IMR-90 (cell line): Measurements from ENCODE around the gene PIN1. TPM values are rescaled to one million over a fixed set of nuclear protein-coding genes. Genes with fewer than 3 reads are reported as not detected.
A peak's percentile ranks its signal among the peaks of the same experiment; 100 is the strongest.

Experiments used
- ATAC-seq: fragments of 200-7000 bp; cut with Tn5 transposase; 2 replicates; pipeline ENCODE4 v1.9.1; 2020; ENCODE audit warnings: low read depth, mild to moderate bottlenecking, moderate library complexity
- BruUV-seq: library from RNA; stranded (reverse); fragments of 400-500 nt; replicated peaks from 2 replicates; lab custom pipeline; 2021; lab: Mats Ljungman, UMichigan
- CTCF ChIA-PET: fragments of 300-600 bp; formaldehyde crosslinking; extraction: SDS; loops from one replicate; lab custom pipeline; 2021; ENCODE audit warnings: antibody characterized with exemption; lab: Yijun Ruan, JAX
- POLR2A ChIA-PET: fragments of 300-600 bp; sonication (Branson Sonifier 250); formaldehyde crosslinking; loops from one replicate; lab custom pipeline; 2022; ENCODE audit warnings: antibody characterized with exemption; ENCODE audit not compliant: unreplicated experiment; lab: Charles Lee
- DNase-seq: peaks from one replicate; pipeline ENCODE4 v3.0.0; 2013
- H2AFZ ChIP-seq: replicated peaks from 2 replicates; pipeline ENCODE3; 2013; ENCODE audit warnings: low read length, mild to moderate bottlenecking; ENCODE audit not compliant: poor library complexity
- H2AK5ac ChIP-seq: 2 replicates; pipeline ENCODE4 v1.6.1; 2013; ENCODE audit warnings: low read depth, low read length, inconsistent platforms
- H2AK9ac ChIP-seq: replicated peaks from 2 replicates; pipeline ENCODE3; 2013; ENCODE audit warnings: mild to moderate bottlenecking, low read depth, low read length, moderate library complexity; ENCODE audit not compliant: poor library complexity
- H2BK120ac ChIP-seq: 2 replicates; pipeline ENCODE4 v1.6.1; 2013; ENCODE audit warnings: low read depth, low read length, inconsistent platforms
- H2BK15ac ChIP-seq: 3 replicates; pipeline ENCODE4 v1.6.1; 2013; ENCODE audit warnings: low read depth, low read length, inconsistent platforms
- H2BK20ac ChIP-seq: 2 replicates; pipeline ENCODE4 v1.6.1; 2013; ENCODE audit warnings: low read depth, mild to moderate bottlenecking, inconsistent platforms, low read length, moderate library complexity
- H2BK5ac ChIP-seq: 2 replicates; pipeline ENCODE4 v1.6.1; 2013; ENCODE audit warnings: mild to moderate bottlenecking, low read depth, low read length, inconsistent platforms; ENCODE audit not compliant: poor library complexity, severe bottlenecking
- H3K14ac ChIP-seq: replicated peaks from 2 replicates; pipeline ENCODE4 v1.6.1; 2013; ENCODE audit warnings: low read depth, low read length, inconsistent platforms
- H3K18ac ChIP-seq: 2 replicates; pipeline ENCODE4 v1.6.1; 2013; ENCODE audit warnings: low read depth, low read length, control low read depth
- H3K23ac ChIP-seq: 2 replicates; pipeline ENCODE4 v1.6.1; 2013; ENCODE audit warnings: low read depth, low read length, inconsistent platforms
- H3K27ac ChIP-seq: 2 replicates; pipeline ENCODE4 v1.5.1; 2013; ENCODE audit warnings: mild to moderate bottlenecking, control low read depth, low read length; ENCODE audit not compliant: insufficient read depth
- H3K27me3 ChIP-seq: 2 replicates; pipeline ENCODE4 v1.6.1; 2013; ENCODE audit warnings: low read length; ENCODE audit not compliant: control insufficient read depth, insufficient read depth
- H3K36me3 ChIP-seq: 2 replicates; pipeline ENCODE4 v1.6.1; 2013; ENCODE audit warnings: low read length, mixed read lengths; ENCODE audit not compliant: control insufficient read depth, insufficient read depth
- H3K4ac ChIP-seq: 2 replicates; pipeline ENCODE4 v1.6.1; 2013; ENCODE audit warnings: low read depth, low read length, inconsistent platforms
- H3K4me1 ChIP-seq: 2 replicates; pipeline ENCODE4 v1.6.1; 2013; ENCODE audit warnings: low read length, mixed read lengths; ENCODE audit not compliant: control insufficient read depth, insufficient read depth
- H3K4me2 ChIP-seq: 2 replicates; pipeline ENCODE4 v1.6.1; 2013; ENCODE audit warnings: low read depth, mild to moderate bottlenecking, control low read depth, low read length, moderate library complexity
- H3K4me3 ChIP-seq: 2 replicates; pipeline ENCODE4 v1.5.1; 2013; ENCODE audit warnings: low read depth, mild to moderate bottlenecking, control low read depth, low read length, moderate library complexity; ENCODE audit not compliant: insufficient read depth
- H3K56ac ChIP-seq: 2 replicates; pipeline ENCODE4 v1.6.1; 2013; ENCODE audit warnings: low read length, inconsistent platforms; ENCODE audit not compliant: insufficient read depth; ENCODE audit errors: extremely low read depth
- H3K79me1 ChIP-seq, 2 experiments: 2 replicates each; pipeline ENCODE4 v1.6.1; 2013; ENCODE audit warnings: low read length in 2 of 2, inconsistent platforms in 1 of 2, low read depth in 1 of 2
- H3K9ac ChIP-seq: 2 replicates; pipeline ENCODE4 v1.6.1; 2013; ENCODE audit warnings: low read depth, low read length, control low read depth
- H3K9me1 ChIP-seq: 2 replicates; pipeline ENCODE4 v1.6.1; 2013; ENCODE audit warnings: low read length, inconsistent platforms; ENCODE audit not compliant: insufficient read depth
- H3K9me3 ChIP-seq: 2 replicates; pipeline ENCODE4 v1.6.1; 2013; ENCODE audit warnings: low read length; ENCODE audit not compliant: control insufficient read depth, insufficient read depth
- H4K20me1 ChIP-seq: 2 replicates; pipeline ENCODE4 v1.6.1; 2013; ENCODE audit warnings: low read length, inconsistent platforms; ENCODE audit not compliant: insufficient read depth
- H4K5ac ChIP-seq: 2 replicates; pipeline ENCODE4 v1.6.1; 2013; ENCODE audit warnings: mild to moderate bottlenecking, low read depth, low read length, control low read depth
- H4K8ac ChIP-seq, 2 experiments: 2 replicates each; pipeline ENCODE4 v1.6.1; 2013; ENCODE audit warnings: low read depth in 2 of 2, low read length in 2 of 2, control low read depth in 1 of 2, inconsistent platforms in 1 of 2
- H4K91ac ChIP-seq: 2 replicates; pipeline ENCODE4 v1.6.1; 2013; ENCODE audit warnings: low read depth, low read length, inconsistent platforms; ENCODE audit not compliant: insufficient read depth
- ELK1 ChIP-seq: fragments of 150-350 bp; IDR thresholded peaks from 2 replicates; pipeline ENCODE4 v1.6.1; 2016; ENCODE audit warnings: low read depth, mild to moderate bottlenecking, low read length, moderate library complexity, borderline replicate concordance
- FOS ChIP-seq: fragments of 150-350 bp; IDR thresholded peaks from 2 replicates; pipeline ENCODE4 v1.6.1; 2016; ENCODE audit warnings: low read depth, low read length
- MAFK ChIP-seq: IDR thresholded peaks from 2 replicates; pipeline ENCODE4 v1.6.1; 2012; ENCODE audit warnings: low read depth, low read length, improper control_type of control experiment
- MXI1 ChIP-seq: IDR thresholded peaks from 2 replicates; pipeline ENCODE4 v1.6.1; 2012; ENCODE audit warnings: low read depth, mild to moderate bottlenecking, low read length, moderate library complexity, borderline replicate concordance
- NFE2L2 ChIP-seq: fragments of 150-350 bp; IDR thresholded peaks from 2 replicates; pipeline ENCODE4 v1.6.1; 2016; ENCODE audit warnings: low read depth, mild to moderate bottlenecking, low read length
- USF2 ChIP-seq: fragments of 150-350 bp; IDR thresholded peaks from 2 replicates; pipeline ENCODE4 v1.6.1; 2017; ENCODE audit warnings: mild to moderate bottlenecking, antibody characterized with exemption, low read length, low read depth
- WGBS, 2 experiments: methylation state at CpG; one replicate each; pipeline versions ENCODE4 v1.1.5 to v1.1.7; 2013; ENCODE audit warnings: missing lambda C conversion rate in 2 of 2; ENCODE audit not compliant: insufficient read length in 1 of 2; ENCODE audit errors: extremely low coverage in 2 of 2; 5-methylcytosine and 5-hydroxymethylcytosine counted together
- dilution Hi-C: fragments of 300-500 bp; cut with HindIII; formaldehyde crosslinking; loops from one replicate; pipeline ENCODE4 v1.14.3; 2018; ENCODE audit warnings: low sequenced_read_pairs; ENCODE audit not compliant: unreplicated experiment
- in situ Hi-C: fragments of 300-500 bp; cut with MboI; formaldehyde crosslinking; loops from 3 replicates; pipeline ENCODE4 v1.14.3; 2019; ENCODE audit warnings: low sequenced_read_pairs, inconsistent platforms, mixed read lengths
- intact Hi-C: fragments of 100-400 bp; cut with micrococcal nuclease; formaldehyde crosslinking; loops from 2 replicates; pipeline ENCODE4 v1.10.0; 2022
- polyA plus RNA-seq, 3 experiments: library from polyadenylated mRNA; depleted of rRNA; stranded (reverse); fragments of >200 nt; gene quantifications; 2 replicates each; pipeline ENCODE4 v1.2.3, GENCODE V29; 2012; ENCODE audit warnings: low replicate concordance in 1 of 3
- total RNA-seq: library from RNA; depleted of rRNA; stranded (reverse); fragments of >200 nt; gene quantifications from 2 replicates; pipeline ENCODE4 v1.2.3, GENCODE V29; 2012

Gene PIN1
- total and polyA plus RNA-seq, 2 of the 4 experiments (the other 2 are of a cell fraction): 76.0 to 105 TPM

GRCh38 chr19:9838324-9838723, 3.2 kb downstream of the PIN1 start:
- CTCF ChIA-PET: no interaction called here

More at GRCh38 chr19:9838324-9838723, 3.2 kb downstream of the PIN1 start:
- Histone ChIP-seq H4K20me1 (peaks cover 3% of the 10 kb centered on the region), H3K9ac (no peak overlapping the region), H3K14ac (no peak overlapping the region), H3K9me3 (no peaks in the 10 kb centered on the region), H3K23ac (no peak overlapping the region), H2BK20ac (no peak overlapping the region), H3K36me3 (peaks cover 35% of the 10 kb centered on the region), H2AFZ (no peak overlapping the region), H3K56ac (no peak overlapping the region), H3K4me2 (no peak overlapping the region), H4K91ac (no peak overlapping the region), H4K5ac (no peak overlapping the region), H3K4ac (no peak overlapping the region), H2BK15ac (no peak overlapping the region), H2AK5ac (no peak overlapping the region), H3K27me3 (no peaks in the 10 kb centered on the region), H2BK5ac (no peak overlapping the region), H4K8ac (no peak overlapping the region), H3K4me1 (no peaks in the 10 kb centered on the region; the same call in 1 of the 2 replicates), H3K18ac (no peak overlapping the region), H3K79me1 (peaks cover 24 to 65% of the 10 kb centered on the region in 2 experiments; a peak in 3 of 4 replicates), H3K4me3 (no peak overlapping the region), H3K27ac (no peak overlapping the region), H2AK9ac (peak overlapping the region; percentile 79), H2BK120ac (no peak overlapping the region), H3K9me1 (peaks cover 6% of the 10 kb centered on the region; the same call in 1 of the 2 replicates)
- 94% methylated on average over 6 of the region's 15 CpGs; no CpG with 5 or more reads in 1 of the 2 experiments for WGBS, 2 experiments
- no peak for DNase-seq
- in situ Hi-C loops (no loop called here), dilution Hi-C loops (no loop called here), intact Hi-C loops (no loop called here)
- ATAC-seq: no peak
- TF ChIP-seq FOS: no peak
- TF ChIP-seq USF2: no peak
- no peak for TF ChIP-seq NFE2L2
- TF ChIP-seq ELK1: no peak
- no peak for TF ChIP-seq MXI1
- TF ChIP-seq MAFK: no peak
- no TSS peak for BruUV-seq
- POLR2A ChIA-PET: no interaction called here
